Stimulated activated CD8-positive, alpha-beta memory T cell treated with anti-CD3 and anti-CD28 coated beads, Interleukin-15, amount 100 ng/mL, for 1 hour (primary cell): Measurements from ENCODE around the gene GP5.

ENCODE experiments used
- DNase-seq: peaks from one replicate; pipeline ENCODE4 v3.0.0-alpha.2; 2020; ENCODE audit warnings: low read depth

GP5 gene

GRCh38 chr3:194396859-194397756 is 2.0 kb downstream of the GP5 start:
- DNase-seq, result no peak

DNA sequence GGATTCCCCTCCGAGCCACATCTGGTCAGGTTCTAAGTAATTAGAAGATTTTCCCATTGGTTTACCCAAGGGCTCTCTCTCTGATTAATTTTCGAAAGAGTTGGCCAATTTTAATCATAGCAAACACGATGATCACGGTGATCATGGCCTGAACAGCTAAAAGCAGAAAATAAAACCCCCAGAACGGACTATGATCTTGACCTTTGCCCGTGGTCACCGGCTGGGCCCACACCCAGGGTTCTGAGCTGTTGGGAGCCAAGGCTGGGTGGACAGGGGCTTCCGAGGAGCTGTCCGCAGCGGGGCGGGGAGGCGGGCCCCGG is 2.6 kb downstream of the GP5 start:
- no peak for DNase-seq

GRCh38 chr3:194395778-194396538 is 3.1 kb downstream of the GP5 start:
- DNase-seq, result peak; percentile 25

DNA sequence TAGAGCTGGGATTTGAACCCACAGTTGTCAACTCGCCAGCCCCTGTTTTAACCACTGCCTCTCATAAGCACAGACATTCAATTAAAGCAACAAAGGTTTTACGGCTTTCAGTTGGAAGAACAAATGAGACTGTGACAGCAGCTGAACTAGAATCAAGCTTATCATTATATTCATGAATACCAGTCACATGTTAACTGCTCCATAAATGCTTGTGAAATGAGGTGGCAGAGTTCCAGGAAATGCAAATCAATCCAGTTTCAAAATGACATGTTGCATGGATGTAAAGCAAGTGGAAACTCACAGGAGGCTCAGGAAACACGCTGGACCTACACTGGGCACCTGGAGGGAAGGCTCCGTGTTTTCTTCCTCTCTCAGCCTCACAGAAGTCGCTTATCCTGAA is 3.9 kb downstream of the GP5 start:
- no peak for DNase-seq

GRCh38 chr3:194392576-194392975 is 6.5 kb downstream of the GP5 start:
- DNase-seq, result no peak

GRCh38 chr3:194390835-194391234 is 8.2 kb downstream of the GP5 start:
- DNase-seq, result no peak

DNA sequence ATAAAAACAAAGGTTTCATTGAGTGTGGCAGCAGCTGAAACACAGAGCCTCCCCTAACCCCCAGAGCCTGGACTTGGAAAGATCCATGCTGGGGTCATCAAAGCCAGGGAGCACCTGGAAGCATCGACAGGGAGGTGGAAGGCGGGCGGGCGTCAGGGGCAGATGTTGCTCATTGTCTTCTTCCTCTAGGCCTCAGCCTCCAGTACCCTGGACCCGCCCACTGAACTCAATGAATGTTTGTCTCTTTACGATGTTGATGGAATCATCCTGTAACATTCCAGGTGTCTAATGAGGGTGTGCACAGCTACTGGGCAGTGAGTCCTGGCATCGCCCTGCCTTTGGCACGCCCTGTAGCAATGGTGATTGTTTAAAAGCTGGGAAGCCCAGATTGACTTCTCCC is 9.8 kb downstream of the GP5 start:
- DNase-seq, result no peak

- no peak for DNase-seq
These were observed 11.1 kb downstream of the GP5 start for GRCh38 chr3:194387926-194388418.

DNA sequence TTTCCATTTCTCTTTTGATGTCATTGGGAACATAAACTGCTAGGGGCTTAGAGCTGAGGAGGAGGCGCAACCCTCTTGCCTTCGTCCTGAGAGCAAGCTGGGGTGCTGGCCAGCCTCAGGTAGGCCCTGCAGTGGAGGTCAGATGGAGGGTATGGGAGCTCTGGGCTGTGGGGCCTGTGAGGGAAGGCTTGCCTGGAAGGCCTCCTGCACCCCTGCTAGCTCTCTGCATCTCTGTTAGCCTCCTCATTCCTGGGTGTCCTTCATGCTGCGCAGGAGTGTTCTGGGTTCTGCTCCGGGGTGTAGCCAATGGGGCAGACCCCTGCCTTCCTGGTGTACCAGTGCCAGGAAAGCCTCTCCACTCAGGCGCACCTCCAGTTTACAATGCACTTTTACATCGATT is 11.8 kb downstream of the GP5 start:
- no peak for DNase-seq

- no peak for DNase-seq
These were observed 12.4 kb downstream of the GP5 start for GRCh38 chr3:194386648-194387047.

DNA sequence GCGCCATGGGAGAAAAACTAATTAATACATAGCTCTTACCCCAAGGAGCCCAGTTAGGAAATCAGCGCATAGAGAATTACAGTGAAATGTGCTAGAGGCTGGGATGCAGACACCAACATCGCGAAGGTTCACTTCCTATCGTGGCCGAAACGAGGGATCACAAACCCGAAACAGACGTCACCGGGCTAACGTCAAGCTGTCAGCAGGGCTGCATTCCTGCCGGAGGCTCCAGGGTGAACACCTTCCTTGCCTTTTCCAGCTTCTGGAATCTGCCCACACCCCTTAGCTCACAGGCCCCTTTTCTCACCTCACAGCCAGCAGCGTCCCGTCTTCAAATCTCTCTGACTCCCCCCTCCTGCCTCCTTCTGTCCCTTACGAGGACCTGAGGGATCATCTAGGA is 13.0 kb downstream of the GP5 start:
- no peak for DNase-seq

- DNase-seq, result no peak
These were observed 14.5 kb downstream of the GP5 start for GRCh38 chr3:194384569-194385001.

GRCh38 chr3:194384156-194384555 is 14.9 kb downstream of the GP5 start:
- DNase-seq, result no peak

DNA sequence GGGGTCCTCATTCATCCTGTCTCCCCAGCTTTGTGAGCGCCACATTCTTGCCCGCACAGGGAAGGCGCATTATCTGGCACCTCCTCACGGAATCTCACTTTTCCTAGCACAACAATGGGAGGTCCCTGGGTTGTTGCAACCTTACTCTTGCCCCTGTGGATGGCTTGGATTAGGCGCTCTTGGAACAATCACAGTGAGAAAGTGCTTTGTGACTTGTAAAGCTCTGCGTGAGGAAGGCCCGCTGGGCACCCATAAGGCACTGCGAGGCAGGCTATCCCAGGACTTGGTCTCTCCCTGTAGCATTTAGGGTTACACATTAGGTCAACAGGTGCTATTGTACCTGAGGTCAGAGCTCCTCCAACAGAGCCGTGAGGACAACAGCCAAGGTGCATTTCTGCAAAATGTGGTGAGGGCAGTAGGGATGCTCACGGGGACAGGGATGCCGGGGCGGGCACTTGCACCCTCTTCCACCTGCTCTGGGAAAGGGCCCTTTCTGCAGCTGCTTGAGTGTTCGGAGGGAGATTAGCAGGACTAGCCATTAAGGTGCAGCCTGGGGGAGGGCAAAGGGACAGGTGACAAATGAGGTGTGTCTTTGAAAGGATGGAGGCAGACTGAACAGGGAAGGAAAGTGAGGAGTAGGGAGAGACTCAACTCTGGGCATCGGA is 15.7 kb downstream of the GP5 start:
- DNase-seq, result no peak

GRCh38 chr3:194382892-194383223 is 16.2 kb downstream of the GP5 start:
- no peak for DNase-seq

DNA sequence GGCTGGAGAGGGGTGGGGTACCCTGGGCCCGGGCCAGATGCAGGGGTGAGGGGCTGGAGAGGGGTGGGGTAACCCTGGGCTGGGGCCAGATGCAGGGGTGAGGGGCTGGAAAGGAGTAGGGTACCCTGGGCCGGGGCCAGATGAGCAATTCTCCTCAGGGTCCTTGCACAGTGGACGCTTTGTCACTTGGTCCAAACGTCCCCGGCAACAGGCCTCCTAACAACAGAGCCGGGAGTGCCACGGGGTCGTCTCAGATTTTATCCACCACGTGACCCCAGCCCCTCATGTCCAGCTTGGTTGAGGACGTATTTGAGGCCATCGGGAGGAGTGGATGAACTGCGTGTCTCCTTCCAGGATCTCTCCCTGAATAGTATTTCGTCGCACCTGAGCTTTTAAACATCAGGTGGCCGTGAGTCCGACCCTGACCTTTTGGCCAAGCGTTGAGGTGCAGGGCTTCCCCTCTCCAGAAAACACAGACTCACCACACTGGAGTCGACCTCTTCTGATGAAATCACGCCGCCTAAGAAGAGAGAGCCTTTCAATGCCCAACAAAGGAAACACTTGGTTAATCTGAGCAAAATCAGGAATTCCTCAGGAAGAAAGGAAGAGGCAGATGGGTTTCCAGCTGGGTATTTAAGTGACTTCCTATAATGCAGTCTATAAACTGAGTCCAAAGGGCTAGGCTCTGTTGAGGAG is 16.7 kb downstream of the GP5 start:
- no peak for DNase-seq

DNA sequence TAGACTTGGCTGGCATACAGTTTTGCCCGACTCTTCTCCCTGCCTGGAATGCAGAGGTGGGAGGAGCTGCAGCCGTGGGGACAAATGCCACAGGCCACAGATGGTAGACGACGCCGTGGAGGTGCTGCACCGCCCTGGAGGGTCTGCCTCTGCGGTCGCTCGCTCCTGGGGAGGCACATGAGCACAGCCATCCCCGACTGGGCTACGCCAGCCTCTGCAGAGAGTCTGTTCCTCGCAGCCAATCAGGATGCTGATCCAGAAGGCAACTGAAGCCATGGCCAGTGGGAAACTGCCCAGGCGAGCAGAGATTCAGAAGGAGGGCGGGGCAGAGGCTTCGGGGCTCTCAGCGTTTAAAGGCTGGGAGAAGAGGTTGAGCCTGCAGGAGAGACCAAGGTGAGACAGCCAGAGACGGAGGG is 17.6 kb downstream of the GP5 start:
- no peak for DNase-seq

DNA sequence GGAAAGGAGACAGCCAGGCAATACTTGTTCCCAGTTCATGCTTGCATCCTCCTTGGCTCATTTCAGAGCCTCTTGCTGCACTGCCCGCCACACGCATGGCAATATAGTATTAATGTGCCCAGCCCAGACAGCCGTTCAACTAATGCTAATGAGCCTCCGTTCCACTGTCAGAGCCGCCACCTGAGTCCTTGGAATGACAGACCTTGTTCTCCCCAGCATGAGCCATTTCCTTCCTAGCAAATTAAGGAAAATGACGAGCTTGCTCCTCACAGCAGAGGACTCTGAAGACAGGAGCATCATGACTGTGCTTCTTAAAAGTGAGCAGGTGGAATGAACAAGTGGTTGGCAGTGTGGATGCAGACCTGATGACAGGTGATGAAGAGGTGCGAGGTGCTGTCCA is 18.7 kb downstream of the GP5 start:
- DNase-seq, result no peak

- DNase-seq, result no peak
These were observed 19.4 kb downstream of the GP5 start for GRCh38 chr3:194379651-194380050.

- DNase-seq, result no peak
These were observed 19.8 kb downstream of the GP5 start for GRCh38 chr3:194379231-194379630.

DNA sequence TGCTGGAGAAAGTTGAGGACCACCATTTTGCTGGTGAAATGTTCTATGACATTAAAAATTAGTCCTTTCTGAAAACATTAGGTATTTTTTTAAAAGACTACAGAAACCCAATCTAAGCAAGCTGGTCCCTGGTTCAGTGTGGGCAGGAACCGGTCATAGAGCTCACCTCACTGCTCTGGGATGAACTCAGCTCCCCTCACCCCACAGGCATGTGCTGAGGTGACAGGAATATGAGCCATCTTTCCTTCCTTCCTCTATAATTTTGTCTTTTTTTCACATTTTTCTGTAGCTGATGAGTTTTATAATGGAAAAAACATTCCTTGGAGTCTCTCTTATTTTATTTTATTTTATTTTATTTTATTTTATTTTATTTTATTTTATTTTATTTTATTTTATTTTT is 21.4 kb downstream of the GP5 start:
- no peak for DNase-seq

DNA sequence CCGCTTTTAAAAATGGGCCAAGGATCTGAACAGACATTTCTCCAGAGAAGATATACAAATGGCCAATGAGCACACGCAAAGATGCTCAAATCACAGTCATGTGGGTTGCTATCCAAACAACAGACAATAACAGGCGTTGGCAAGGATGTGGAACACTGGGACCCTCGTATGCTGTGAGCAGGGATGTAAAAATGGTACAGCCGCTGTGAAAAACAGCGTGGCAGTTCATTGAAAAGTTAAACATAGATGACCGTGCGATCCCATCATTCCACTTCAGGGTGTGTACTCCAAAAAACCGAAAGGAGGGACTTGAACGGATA is 22.9 kb downstream of the GP5 start:
- no peak for DNase-seq
